Ishikawa (cell line): ENCODE measurements around the gene SRRM1.

Experiments used
- CEBPB ChIP-seq: IDR thresholded peaks from 2 replicates; pipeline ENCODE4 v1.6.1; 2012
- EP300 ChIP-seq: IDR thresholded peaks from 2 replicates; pipeline ENCODE4 v1.6.1; 2012; ENCODE audit warnings: borderline replicate concordance
- TAF1 ChIP-seq: IDR thresholded peaks from 2 replicates; pipeline ENCODE4 v1.6.1; 2012; ENCODE audit warnings: low read depth, mild to moderate bottlenecking
- YY1 ChIP-seq: IDR thresholded peaks from 2 replicates; pipeline ENCODE4 v1.6.1; 2012; ENCODE audit warnings: low read depth

DNA sequence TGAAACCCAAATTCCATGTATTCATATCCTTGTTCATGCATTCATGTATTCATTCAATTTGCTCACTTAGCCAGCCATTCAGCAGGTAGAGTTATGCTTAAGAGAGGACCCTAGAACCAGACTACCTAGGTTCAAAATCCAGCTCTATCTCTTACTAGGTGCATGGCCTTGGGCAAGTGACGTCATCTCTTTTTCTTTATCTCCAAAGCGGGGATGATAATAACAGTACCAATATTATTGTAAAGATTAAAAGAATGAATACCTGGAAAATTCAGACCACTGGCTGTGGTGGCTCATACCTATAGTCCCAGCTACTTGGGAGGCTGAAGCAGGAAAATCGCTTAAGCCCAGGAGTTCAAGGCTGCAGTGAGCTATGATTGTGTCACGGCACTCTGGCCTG is 68.2 kb downstream of the SRRM1 start:
- no peak for TF ChIP-seq YY1
- TF ChIP-seq TAF1: no peak
- TF ChIP-seq EP300: no peak
- no peak for TF ChIP-seq CEBPB
